DND-41 (cell line): ENCODE measurements around the gene CORO6.

ENCODE experiments used
- ATAC-seq: fragments of 200-7000 bp; cut with Tn5 transposase; 3 replicates; pipeline ENCODE4 v1.9.1; 2021; ENCODE audit warnings: low read depth; ENCODE audit not compliant: insufficient read depth
- DNase-seq: peaks from one replicate; pipeline ENCODE4 v3.0.0-alpha.2; 2020
- H2AFZ ChIP-seq: 2 replicates; pipeline ENCODE4 v1.6.0; 2012; ENCODE audit warnings: low read depth, low read length
- H3K27ac ChIP-seq: 2 replicates; pipeline ENCODE4 v1.5.1; 2012; ENCODE audit warnings: low read length, inconsistent platforms
- H3K27me3 ChIP-seq: fragments of 200-600 bp; sonication (generic); 2 replicates; pipeline ENCODE4 v1.6.0; 2012; ENCODE audit warnings: low read length, mild to moderate bottlenecking, inconsistent platforms; ENCODE audit not compliant: insufficient read depth, poor library complexity
- H3K36me3 ChIP-seq: 2 replicates; pipeline ENCODE4 v1.5.1; 2012; ENCODE audit warnings: low read length, inconsistent platforms; ENCODE audit not compliant: insufficient read depth
- H3K4me1 ChIP-seq: 2 replicates; pipeline ENCODE4 v1.5.1; 2012; ENCODE audit warnings: mild to moderate bottlenecking, low read length; ENCODE audit not compliant: insufficient read depth
- H3K4me2 ChIP-seq: 2 replicates; pipeline ENCODE4 v1.6.0; 2012; ENCODE audit warnings: mild to moderate bottlenecking, moderate library complexity, low read length, inconsistent platforms; ENCODE audit not compliant: insufficient read depth
- H3K4me3 ChIP-seq, 2 experiments: fragments of 200-600 bp in 1 of 2; shearing (Covaris generic) in 1 of 2; 2 replicates each; pipeline ENCODE4 v1.5.1; 2012 to 2016; ENCODE audit warnings: inconsistent platforms in 2 of 2, low read length in 2 of 2, mild to moderate bottlenecking in 2 of 2, low read depth in 1 of 2, moderate library complexity in 1 of 2
- H3K79me2 ChIP-seq: 2 replicates; pipeline ENCODE4 v1.6.0; 2012; ENCODE audit warnings: low read length, inconsistent platforms; ENCODE audit not compliant: insufficient read depth
- H3K9ac ChIP-seq: 2 replicates; pipeline ENCODE4 v1.6.0; 2012; ENCODE audit warnings: low read depth, mild to moderate bottlenecking, inconsistent platforms, low read length, moderate library complexity
- H3K9me3 ChIP-seq: 2 replicates; pipeline ENCODE4 v1.5.1; 2012; ENCODE audit warnings: low read length, moderate library complexity, mild to moderate bottlenecking, inconsistent platforms; ENCODE audit not compliant: insufficient read depth, severe bottlenecking
- H4K20me1 ChIP-seq: 2 replicates; pipeline ENCODE4 v1.6.0; 2012; ENCODE audit warnings: low read length; ENCODE audit not compliant: insufficient read depth
- EZH2 ChIP-seq: IDR thresholded peaks from 3 replicates; pipeline ENCODE4 v1.6.1; 2012; ENCODE audit warnings: borderline replicate concordance, low read depth, mild to moderate bottlenecking, moderate library complexity, low read length, inconsistent platforms; ENCODE audit not compliant: severe bottlenecking
- TF ChIP-seq, protein P1 (sequence below): IDR thresholded peaks from 2 replicates; pipeline ENCODE4 v1.5.1; 2012; ENCODE audit warnings: borderline replicate concordance, low read length, moderate library complexity, mild to moderate bottlenecking; ENCODE audit not compliant: poor library complexity, severe bottlenecking; ENCODE audit errors: extremely low read depth

Gene CORO6

DNA sequence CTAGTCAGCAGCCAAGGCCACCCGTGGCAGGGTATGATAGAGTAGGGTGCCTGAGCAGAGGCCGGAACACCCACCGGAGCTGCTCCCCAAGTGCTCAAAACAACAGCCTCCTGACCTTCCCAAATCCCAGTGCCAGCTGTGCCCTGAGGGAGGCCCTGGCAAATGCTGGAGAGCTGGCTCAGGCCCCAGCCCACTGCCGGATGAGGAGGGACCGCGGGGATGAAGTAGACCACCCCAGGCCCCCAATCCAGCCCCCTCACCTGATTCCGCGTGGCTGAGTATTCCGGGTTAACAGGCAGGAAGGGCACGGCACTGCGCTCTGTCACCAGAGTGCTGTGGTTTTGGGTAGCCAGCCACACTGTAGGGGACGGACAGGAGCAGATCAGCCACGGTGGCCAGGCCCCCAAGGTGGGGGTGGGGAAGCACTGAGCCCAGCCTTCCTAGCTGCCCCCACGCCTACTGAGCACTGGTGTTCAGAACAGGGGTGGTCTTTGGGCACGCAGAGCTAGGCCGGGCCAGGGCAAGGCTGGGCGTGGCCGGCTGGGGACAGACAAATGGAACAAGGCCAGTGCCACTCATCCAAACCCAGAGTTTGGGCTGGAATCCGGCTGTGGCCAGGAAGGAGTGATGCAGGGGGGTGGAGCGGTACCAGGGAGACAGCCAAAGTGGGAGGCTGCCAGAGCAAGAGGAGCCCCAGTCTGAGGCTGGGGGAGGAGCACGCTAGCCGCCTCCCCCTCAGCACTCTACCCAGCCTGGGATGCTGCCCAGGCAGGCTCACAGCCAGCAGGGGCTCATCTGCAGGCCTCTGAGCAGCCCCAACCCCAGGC, 45.1 kb downstream of the CORO6 start:
- Histone ChIP-seq H3K9ac (no peak overlapping the region), H3K27me3 (no peaks in the 10 kb centered on the region), H3K36me3 (peaks cover 94% of the 10 kb centered on the region), H3K27ac (no peak overlapping the region), H3K79me2 (0 out of 2 replicates have a peak, but pooled peaks cover 6% of the 10 kb centered on the region), H3K4me3 (no peak overlapping the region), H2AFZ (no peak overlapping the region), H3K4me1 (no peaks in the 10 kb centered on the region), H4K20me1 (peaks cover 62% of the 10 kb centered on the region), H3K9me3 (no peaks in the 10 kb centered on the region), H3K4me2 (no peak overlapping the region)
- TF ChIP-seq, protein P1, sequence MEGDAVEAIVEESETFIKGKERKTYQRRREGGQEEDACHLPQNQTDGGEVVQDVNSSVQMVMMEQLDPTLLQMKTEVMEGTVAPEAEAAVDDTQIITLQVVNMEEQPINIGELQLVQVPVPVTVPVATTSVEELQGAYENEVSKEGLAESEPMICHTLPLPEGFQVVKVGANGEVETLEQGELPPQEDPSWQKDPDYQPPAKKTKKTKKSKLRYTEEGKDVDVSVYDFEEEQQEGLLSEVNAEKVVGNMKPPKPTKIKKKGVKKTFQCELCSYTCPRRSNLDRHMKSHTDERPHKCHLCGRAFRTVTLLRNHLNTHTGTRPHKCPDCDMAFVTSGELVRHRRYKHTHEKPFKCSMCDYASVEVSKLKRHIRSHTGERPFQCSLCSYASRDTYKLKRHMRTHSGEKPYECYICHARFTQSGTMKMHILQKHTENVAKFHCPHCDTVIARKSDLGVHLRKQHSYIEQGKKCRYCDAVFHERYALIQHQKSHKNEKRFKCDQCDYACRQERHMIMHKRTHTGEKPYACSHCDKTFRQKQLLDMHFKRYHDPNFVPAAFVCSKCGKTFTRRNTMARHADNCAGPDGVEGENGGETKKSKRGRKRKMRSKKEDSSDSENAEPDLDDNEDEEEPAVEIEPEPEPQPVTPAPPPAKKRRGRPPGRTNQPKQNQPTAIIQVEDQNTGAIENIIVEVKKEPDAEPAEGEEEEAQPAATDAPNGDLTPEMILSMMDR = no peak
- TF ChIP-seq EZH2 = no peak
- no peak for DNase-seq
- ATAC-seq = no peak

DNA sequence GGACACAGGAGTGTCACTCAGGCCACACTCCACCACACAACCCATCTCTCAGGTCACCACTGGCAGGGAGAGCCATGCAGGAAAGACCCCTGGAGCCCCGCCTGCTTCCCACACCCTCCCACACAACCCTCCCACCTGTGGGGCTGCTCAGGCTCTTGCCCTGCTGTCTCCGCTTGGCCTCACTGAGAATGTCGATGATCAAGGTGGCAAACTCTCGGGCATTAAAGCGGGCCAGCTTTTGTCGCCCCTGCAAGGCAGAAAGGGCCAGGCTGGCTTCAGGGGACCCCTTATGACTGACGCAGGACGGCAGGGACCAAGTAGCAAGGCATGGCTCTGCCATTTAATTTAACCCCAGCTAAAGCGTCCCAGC, 45.7 kb downstream of the CORO6 start:
- H2AFZ ChIP-seq = no peak overlapping the region
- no peak for DNase-seq
- H3K9ac ChIP-seq = no peak overlapping the region
- peaks cover 88% of the 10 kb centered on the region for H3K36me3 ChIP-seq
- no peak overlapping the region for H3K4me2 ChIP-seq
- H3K79me2 ChIP-seq = 0 out of 2 replicates have a peak, but pooled peaks cover 4% of the 10 kb centered on the region
- peaks cover 60% of the 10 kb centered on the region for H4K20me1 ChIP-seq
- H3K9me3 ChIP-seq = no peaks in the 10 kb centered on the region
- H3K27ac ChIP-seq = no peak overlapping the region
- no peaks in the 10 kb centered on the region for H3K4me1 ChIP-seq
- ATAC-seq = no peak
- no peak overlapping the region for H3K4me3 ChIP-seq
- TF ChIP-seq EZH2 = no peak
- TF ChIP-seq, protein P1 = no peak
- no peaks in the 10 kb centered on the region for H3K27me3 ChIP-seq

DNA sequence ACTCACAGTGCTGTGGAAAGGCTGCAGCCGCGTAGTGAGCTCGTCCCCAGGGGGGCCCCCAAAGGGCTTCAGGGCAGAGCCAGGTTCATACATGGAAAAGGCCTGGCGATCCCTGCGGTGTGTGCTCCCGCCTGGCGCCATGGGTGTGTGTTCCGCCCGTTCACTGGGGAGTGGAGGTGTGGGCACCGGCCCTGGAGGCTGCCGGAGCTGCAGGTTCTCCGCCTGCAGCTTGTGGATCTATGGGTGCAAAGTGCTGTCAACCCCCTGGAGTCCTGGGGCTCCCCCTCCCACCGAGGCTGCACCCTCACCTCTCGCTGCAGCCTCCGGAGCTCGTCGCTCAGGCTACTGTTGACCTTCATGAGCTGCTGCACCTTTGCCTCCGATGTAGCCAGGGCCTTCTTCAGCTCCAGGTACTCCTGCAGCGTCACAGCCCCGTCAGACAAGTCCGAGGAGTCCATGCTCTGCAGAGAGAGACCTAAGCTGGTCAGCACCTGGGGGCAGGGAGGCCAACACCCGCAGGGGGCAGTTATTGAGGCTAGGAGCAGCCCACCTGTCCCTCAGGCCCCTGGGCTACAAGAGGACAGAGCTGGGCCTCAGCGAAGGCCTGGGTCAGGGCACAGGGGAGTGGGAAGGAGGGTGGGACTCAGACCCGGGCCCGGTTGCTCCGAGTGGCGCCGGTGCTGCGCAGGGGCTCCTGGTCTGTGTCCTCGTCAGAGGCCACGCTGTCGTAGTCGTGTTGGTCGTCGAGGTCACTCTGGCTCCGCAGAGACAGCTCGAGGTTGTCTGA, 46.3 kb downstream of the CORO6 start:
- H3K79me2 ChIP-seq = 0 out of 2 replicates have a peak, but pooled peaks cover 4% of the 10 kb centered on the region
- H3K4me2 ChIP-seq = no peak overlapping the region
- TF ChIP-seq, protein P1 = no peak
- TF ChIP-seq EZH2 = no peak
- H3K27ac ChIP-seq = no peak overlapping the region
- DNase-seq (no peak), ATAC-seq (no peak)
- H3K9me3 ChIP-seq = no peaks in the 10 kb centered on the region
- no peaks in the 10 kb centered on the region for H3K4me1 ChIP-seq
- H3K36me3 ChIP-seq = peaks cover 88% of the 10 kb centered on the region
- no peak overlapping the region for H3K4me3 ChIP-seq
- no peaks in the 10 kb centered on the region for H3K27me3 ChIP-seq
- H2AFZ ChIP-seq = no peak overlapping the region
- peaks cover 64% of the 10 kb centered on the region for H4K20me1 ChIP-seq
- H3K9ac ChIP-seq = no peak overlapping the region
